Liver (tissue), 9 donors: Measurements from ENCODE around the gene TRPC4. TPM values are rescaled to one million over a fixed set of nuclear protein-coding genes. Genes with fewer than 3 reads are reported as not detected.
"Not testable (repeated sequence)": the region's sequence is repeated elsewhere in the genome, so short reads cannot be mapped to it uniquely, and the experiment has no call there.

Experiments used
- DNase-seq: peaks from one replicate; pipeline ENCODE4 v3.0.0-alpha.2; 2017; ENCODE audit warnings: low spot score
- H3K27ac ChIP-seq, 2 donors: one replicate each; pipeline ENCODE4 v1.7.0; 2013; ENCODE audit warnings: inconsistent platforms in 2 of 2, low read length in 2 of 2, control low read depth in 1 of 2, low read depth in 1 of 2, mild to moderate bottlenecking in 1 of 2
- H3K27me3 ChIP-seq, 4 donors: one replicate each; pipeline versions ENCODE4 v1.6.1 to v1.7.0; 2013; ENCODE audit warnings: low read length in 3 of 4, inconsistent platforms in 1 of 4, mild to moderate bottlenecking in 1 of 4, moderate library complexity in 1 of 4; ENCODE audit not compliant: control insufficient read depth in 4 of 4, insufficient read depth in 4 of 4
- H3K36me3 ChIP-seq, 4 donors: one replicate each; pipeline versions ENCODE4 v1.6.1 to v1.7.0; 2013; ENCODE audit warnings: low read length in 3 of 4, mild to moderate bottlenecking in 3 of 4, low read depth in 1 of 4, moderate library complexity in 1 of 4; ENCODE audit not compliant: control insufficient read depth in 4 of 4, insufficient read depth in 3 of 4
- H3K4me1 ChIP-seq, 4 donors: one replicate each; pipeline versions ENCODE4 v1.6.1 to v1.7.0; 2013; ENCODE audit warnings: low read length in 3 of 4, mild to moderate bottlenecking in 3 of 4, moderate library complexity in 1 of 4; ENCODE audit not compliant: control insufficient read depth in 4 of 4, insufficient read depth in 4 of 4
- H3K4me3 ChIP-seq, 3 donors: one replicate each; pipeline versions ENCODE4 v1.6.1 to v1.7.0; 2013; ENCODE audit warnings: low read length in 3 of 3, control low read depth in 1 of 3, low read depth in 1 of 3, mild to moderate bottlenecking in 1 of 3
- H3K9ac ChIP-seq, 2 donors: one replicate each; pipeline ENCODE4 v1.7.0; 2013; ENCODE audit warnings: low read length in 2 of 2, mild to moderate bottlenecking in 2 of 2, moderate library complexity in 2 of 2, control low read depth in 1 of 2, low read depth in 1 of 2
- H3K9me3 ChIP-seq, 4 donors: one replicate each; pipeline versions ENCODE4 v1.6.1 to v1.7.0; 2013; ENCODE audit warnings: low read length in 3 of 4; ENCODE audit not compliant: control insufficient read depth in 4 of 4
- ATF3 ChIP-seq: IDR thresholded peaks from 2 replicates; pipeline ENCODE4 v1.6.1; 2016; ENCODE audit warnings: antibody characterized with exemption
- EGR1 ChIP-seq, 2 donors: IDR thresholded peaks; 2 replicates each; pipeline ENCODE4 v1.6.1; 2016 to 2018; ENCODE audit warnings: antibody characterized with exemption in 2 of 2, low read depth in 2 of 2
- HNF4A ChIP-seq, 2 donors: conservative IDR thresholded peaks; 2 replicates each; pipeline ENCODE4 v1.6.1; 2016; ENCODE audit warnings: antibody characterized with exemption in 2 of 2, mild to moderate bottlenecking in 2 of 2
- HNF4G ChIP-seq: IDR thresholded peaks from 2 replicates; pipeline ENCODE4 v1.6.1; 2016; ENCODE audit warnings: antibody characterized with exemption
- JUND ChIP-seq, 2 donors: IDR thresholded peaks; 2 replicates each; pipeline ENCODE4 v1.6.1; 2016; ENCODE audit warnings: antibody characterized with exemption in 2 of 2
- MAX ChIP-seq: IDR thresholded peaks from 2 replicates; pipeline ENCODE4 v1.6.1; 2016; ENCODE audit warnings: antibody characterized with exemption
- NR2F2 ChIP-seq: IDR thresholded peaks from 2 replicates; pipeline ENCODE4 v1.6.1; 2016; ENCODE audit warnings: antibody characterized with exemption
- RAD21 ChIP-seq, 2 donors: IDR thresholded peaks; 2 replicates each; pipeline ENCODE4 v1.6.1; 2016; ENCODE audit warnings: antibody characterized with exemption in 2 of 2, mild to moderate bottlenecking in 2 of 2
- RXRA ChIP-seq, 2 donors: IDR thresholded peaks; 2 replicates each; pipeline ENCODE4 v1.6.1; 2017 to 2018; ENCODE audit warnings: antibody characterized with exemption in 2 of 2, mild to moderate bottlenecking in 1 of 2
- TAF1 ChIP-seq: conservative IDR thresholded peaks from 2 replicates; pipeline ENCODE4 v1.6.1; 2016; ENCODE audit warnings: antibody characterized with exemption, mild to moderate bottlenecking
- YY1 ChIP-seq: IDR thresholded peaks from 2 replicates; pipeline ENCODE4 v1.6.1; 2016; ENCODE audit warnings: antibody characterized with exemption, mild to moderate bottlenecking
- WGBS: extraction: QIAGEN DNeasy Blood & Tissue Kit; methylation state at CpG from one replicate; pipeline ENCODE4 v1.1.7; 2013; 5-methylcytosine and 5-hydroxymethylcytosine counted together
- polyA plus RNA-seq, 2 donors: library from polyadenylated mRNA; stranded (reverse) in 1 of 2; unstranded in 1 of 2; fragments of 200-250 nt in 1 of 2; fragments of >200 nt in 1 of 2; fragmentation: Nextera tagmentation in 1 of 2; extraction: Ambion mirVana in 1 of 2; gene quantifications; one replicate each; pipeline versions ENCODE4 v1.2.1 to v1.2.3, GENCODE V29; 2013 to 2015
- total RNA-seq, 2 donors: library from RNA; depleted of rRNA; stranded (reverse); fragments of >200 nt; gene quantifications; one replicate each; pipeline ENCODE4 v1.2.3, GENCODE V29; 2014
- TF ChIP-seq, protein P1 (sequence below): IDR thresholded peaks from 2 replicates; pipeline ENCODE4 v1.6.1; 2016; ENCODE audit warnings: antibody characterized with exemption, mild to moderate bottlenecking
- TF ChIP-seq, protein P2 (sequence below): fragments of 150-350 bp; IDR thresholded peaks from 2 replicates; pipeline ENCODE4 v1.5.1; 2017; ENCODE audit warnings: improper control_type of control experiment, low read depth, low read length; ENCODE audit not compliant: missing input control
- donor health status: healthy.
- donor health status: healthy.
- donor health status: healthy.
- donor health status: healthy.
- donor health status: healthy.

TRPC4 gene
- total and polyA plus RNA-seq, 4 donors: 0.04 to 0.17 (median 0.05) TPM; not detected in 1

DNA sequence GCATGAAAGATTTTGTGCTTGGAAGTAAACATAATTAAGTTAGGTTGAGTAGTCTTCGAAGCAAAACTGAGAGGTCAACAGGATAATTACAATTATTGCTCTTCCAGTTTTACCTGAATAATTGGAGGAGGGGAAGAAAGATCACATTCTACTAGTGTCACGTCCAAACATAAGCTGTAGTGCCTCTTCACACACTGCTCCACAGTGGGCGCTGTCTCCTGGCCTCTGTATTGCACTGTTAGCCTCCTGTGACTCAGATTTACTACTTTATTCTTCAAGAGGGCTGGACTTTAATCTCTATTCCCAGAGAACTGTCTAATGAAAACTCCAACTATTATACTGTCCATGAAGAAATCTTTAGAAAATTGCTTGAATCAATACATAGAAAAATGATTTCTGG lies 62.9 kb downstream of the TRPC4 start (continued):
- TF ChIP-seq, protein P1, sequence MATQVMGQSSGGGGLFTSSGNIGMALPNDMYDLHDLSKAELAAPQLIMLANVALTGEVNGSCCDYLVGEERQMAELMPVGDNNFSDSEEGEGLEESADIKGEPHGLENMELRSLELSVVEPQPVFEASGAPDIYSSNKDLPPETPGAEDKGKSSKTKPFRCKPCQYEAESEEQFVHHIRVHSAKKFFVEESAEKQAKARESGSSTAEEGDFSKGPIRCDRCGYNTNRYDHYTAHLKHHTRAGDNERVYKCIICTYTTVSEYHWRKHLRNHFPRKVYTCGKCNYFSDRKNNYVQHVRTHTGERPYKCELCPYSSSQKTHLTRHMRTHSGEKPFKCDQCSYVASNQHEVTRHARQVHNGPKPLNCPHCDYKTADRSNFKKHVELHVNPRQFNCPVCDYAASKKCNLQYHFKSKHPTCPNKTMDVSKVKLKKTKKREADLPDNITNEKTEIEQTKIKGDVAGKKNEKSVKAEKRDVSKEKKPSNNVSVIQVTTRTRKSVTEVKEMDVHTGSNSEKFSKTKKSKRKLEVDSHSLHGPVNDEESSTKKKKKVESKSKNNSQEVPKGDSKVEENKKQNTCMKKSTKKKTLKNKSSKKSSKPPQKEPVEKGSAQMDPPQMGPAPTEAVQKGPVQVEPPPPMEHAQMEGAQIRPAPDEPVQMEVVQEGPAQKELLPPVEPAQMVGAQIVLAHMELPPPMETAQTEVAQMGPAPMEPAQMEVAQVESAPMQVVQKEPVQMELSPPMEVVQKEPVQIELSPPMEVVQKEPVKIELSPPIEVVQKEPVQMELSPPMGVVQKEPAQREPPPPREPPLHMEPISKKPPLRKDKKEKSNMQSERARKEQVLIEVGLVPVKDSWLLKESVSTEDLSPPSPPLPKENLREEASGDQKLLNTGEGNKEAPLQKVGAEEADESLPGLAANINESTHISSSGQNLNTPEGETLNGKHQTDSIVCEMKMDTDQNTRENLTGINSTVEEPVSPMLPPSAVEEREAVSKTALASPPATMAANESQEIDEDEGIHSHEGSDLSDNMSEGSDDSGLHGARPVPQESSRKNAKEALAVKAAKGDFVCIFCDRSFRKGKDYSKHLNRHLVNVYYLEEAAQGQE: no peak
- TF ChIP-seq TAF1: no peak

DNA sequence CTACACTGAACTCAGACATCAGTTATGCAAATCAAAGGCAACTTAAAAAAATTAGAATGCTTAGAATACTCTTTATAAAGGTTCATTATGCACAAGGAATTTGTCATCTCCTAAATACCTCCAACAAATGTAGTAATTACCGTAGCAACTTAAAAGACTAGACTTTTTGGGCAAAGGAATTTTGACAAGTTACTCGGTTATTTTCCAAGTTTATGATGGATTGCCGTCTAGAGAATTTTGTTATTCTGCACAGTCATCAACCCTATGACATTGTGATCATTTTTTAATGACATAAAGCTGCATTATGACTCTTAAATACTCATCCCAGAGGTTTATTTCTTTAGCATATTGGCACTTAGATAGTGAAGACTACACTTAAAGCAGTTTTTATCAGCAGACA lies 71.9 kb downstream of the TRPC4 start:
- WGBS: 73% methylated on average over 3 of the region's 3 CpGs

DNA sequence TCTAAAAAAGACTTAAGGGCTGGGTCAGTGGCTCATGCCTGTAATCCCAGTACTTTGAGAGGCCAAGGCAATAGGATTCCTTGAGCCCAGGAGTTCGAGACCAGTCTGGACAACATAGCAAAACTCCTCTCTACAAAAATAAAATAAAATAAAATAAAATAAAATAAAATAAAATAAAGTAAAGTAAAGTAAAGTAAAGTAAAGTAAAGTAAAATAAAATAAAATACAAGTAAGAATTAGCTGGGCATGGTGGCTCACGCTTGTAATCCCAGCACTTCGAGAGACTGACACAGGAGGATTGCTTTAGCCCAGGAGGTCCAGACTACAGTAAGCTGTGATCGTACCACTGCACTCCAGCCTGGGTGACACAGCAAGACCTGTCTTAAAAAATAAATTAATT lies 72.8 kb downstream of the TRPC4 start:
- H3K9ac ChIP-seq, H3K4me1 ChIP-seq, H3K36me3 ChIP-seq, DNase-seq, H3K4me3 ChIP-seq, H3K9me3 ChIP-seq, H3K27ac ChIP-seq, H3K27me3 ChIP-seq: not testable (repeated sequence)
- WGBS: 88% methylated on average over 4 of the region's 4 CpGs

More for the DNA sequence above, 71.9 kb downstream of the TRPC4 start:
- Histone ChIP-seq H3K27me3 (no peaks in the 10 kb centered on the region), H3K4me1 (no peaks in the 10 kb centered on the region), H3K27ac (no peak overlapping the region), H3K36me3 (no peaks in the 10 kb centered on the region), H3K9ac (no peak overlapping the region), H3K9me3 (no peaks in the 10 kb centered on the region), H3K4me3 (no peak overlapping the region)
- DNase-seq: no peak
- no peak for TF ChIP-seq JUND (IDR thresholded peaks at IDR 0.05)
- TF ChIP-seq RAD21 (IDR thresholded peaks at IDR 0.05): no peak
- no peak for TF ChIP-seq EGR1 (IDR thresholded peaks at IDR 0.05; ENCODE audit: low read depth in 2 of 2)
- no peak for TF ChIP-seq RXRA (IDR thresholded peaks at IDR 0.05)
- no peak for TF ChIP-seq HNF4A (conservative IDR thresholded peaks at IDR 0.05)
- TF ChIP-seq, protein P1: no peak
- no peak for TF ChIP-seq MAX
- TF ChIP-seq, protein P2, sequence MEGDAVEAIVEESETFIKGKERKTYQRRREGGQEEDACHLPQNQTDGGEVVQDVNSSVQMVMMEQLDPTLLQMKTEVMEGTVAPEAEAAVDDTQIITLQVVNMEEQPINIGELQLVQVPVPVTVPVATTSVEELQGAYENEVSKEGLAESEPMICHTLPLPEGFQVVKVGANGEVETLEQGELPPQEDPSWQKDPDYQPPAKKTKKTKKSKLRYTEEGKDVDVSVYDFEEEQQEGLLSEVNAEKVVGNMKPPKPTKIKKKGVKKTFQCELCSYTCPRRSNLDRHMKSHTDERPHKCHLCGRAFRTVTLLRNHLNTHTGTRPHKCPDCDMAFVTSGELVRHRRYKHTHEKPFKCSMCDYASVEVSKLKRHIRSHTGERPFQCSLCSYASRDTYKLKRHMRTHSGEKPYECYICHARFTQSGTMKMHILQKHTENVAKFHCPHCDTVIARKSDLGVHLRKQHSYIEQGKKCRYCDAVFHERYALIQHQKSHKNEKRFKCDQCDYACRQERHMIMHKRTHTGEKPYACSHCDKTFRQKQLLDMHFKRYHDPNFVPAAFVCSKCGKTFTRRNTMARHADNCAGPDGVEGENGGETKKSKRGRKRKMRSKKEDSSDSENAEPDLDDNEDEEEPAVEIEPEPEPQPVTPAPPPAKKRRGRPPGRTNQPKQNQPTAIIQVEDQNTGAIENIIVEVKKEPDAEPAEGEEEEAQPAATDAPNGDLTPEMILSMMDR: no peak
- TF ChIP-seq NR2F2: no peak
- TF ChIP-seq ATF3: no peak
- no peak for TF ChIP-seq TAF1
- TF ChIP-seq HNF4G: no peak
- TF ChIP-seq YY1: no peak
